Measurements from ENCODE around the gene XYLT1. TPM values are rescaled to one million over a fixed set of nuclear protein-coding genes. Genes with fewer than 3 reads are reported as not detected.

The XYLT1 gene
- polyA plus RNA-seq, 1 donor (not counting 4 experiments of a cell fraction or from before 2014, with no cell fraction given): 4.4 TPM

GRCh38 chr16:17144431-17144830, 326.3 kb downstream of the XYLT1 start:
- Histone ChIP-seq H3K36me3 (ENCODE audit: control insufficient read depth in 2 of 2, extremely low read depth in 1 of 2, insufficient read depth in 2 of 2, low read length in 2 of 2) (no peaks in the 10 kb centered on the region), H3K79me2 (ENCODE audit: control insufficient read depth, insufficient read depth, low read length) (no peaks in the 10 kb centered on the region), H3K9me1 (ENCODE audit: control insufficient read depth, extremely low read depth, insufficient read depth, low read length) (no peaks in the 10 kb centered on the region), H3K4me1 (ENCODE audit: control insufficient read depth, extremely low read depth, insufficient read depth, low read length) (no peaks in the 10 kb centered on the region), H3K4me2 (ENCODE audit: control insufficient read depth, extremely low read depth, insufficient read depth, low read depth, low read length) (no peak overlapping the region), H3K4me3 (ENCODE audit: control insufficient read depth in 2 of 3, extremely low read depth in 1 of 3, insufficient read depth in 2 of 3, low read depth in 1 of 3, low read length in 3 of 3) (no peak overlapping the region), H4K20me1 (ENCODE audit: control insufficient read depth, extremely low read depth, insufficient read depth, low read length) (no peaks in the 10 kb centered on the region), H3K27me3 (ENCODE audit: control insufficient read depth, extremely low read depth, insufficient read depth, low read length) (no peaks in the 10 kb centered on the region), H3K9me3 (ENCODE audit: control insufficient read depth, low read depth, low read length) (no peaks in the 10 kb centered on the region), H3K27ac (ENCODE audit: control insufficient read depth, insufficient read depth, low read length) (no peak overlapping the region), H3K9ac (ENCODE audit: control insufficient read depth, extremely low read depth, insufficient read depth, low read length) (no peak overlapping the region), H2AFZ (ENCODE audit: control insufficient read depth, low read length) (no peak overlapping the region)
- dilution Hi-C loops (cut with MboI; ENCODE audit: extremely low pct_ligation_motif_present, low sequenced_read_pairs): no loop called here
- FAIRE-seq (no peak), DNase-seq (ENCODE audit: low read depth, low spot score) (no peak)
- TF ChIP-seq EZH2 (IDR thresholded peaks at IDR 0.05; ENCODE audit: low read length) (no peak), CTCF (optimal IDR thresholded peaks at IDR 0.05 in 1 of 3, IDR thresholded peaks at IDR 0.05 in 1 of 3, conservative IDR thresholded peaks at IDR 0.05 in 1 of 3; ENCODE audit: extremely low read depth in 1 of 3, insufficient read depth in 2 of 3, low read length in 3 of 3) (no peak)

GRCh38 chr16:17143546-17144419, 327.0 kb downstream of the XYLT1 start:
- no peaks in the 10 kb centered on the region for H4K20me1 ChIP-seq (ENCODE audit: control insufficient read depth, extremely low read depth, insufficient read depth, low read length)
- H3K4me1 ChIP-seq (ENCODE audit: control insufficient read depth, extremely low read depth, insufficient read depth, low read length): no peaks in the 10 kb centered on the region
- DNase-seq (ENCODE audit: low read depth, low spot score): no peak
- no peak overlapping the region for H3K4me3 ChIP-seq (ENCODE audit: control insufficient read depth in 2 of 3, extremely low read depth in 1 of 3, insufficient read depth in 2 of 3, low read depth in 1 of 3, low read length in 3 of 3)
- TF ChIP-seq CTCF (optimal IDR thresholded peaks at IDR 0.05 in 1 of 3, IDR thresholded peaks at IDR 0.05 in 1 of 3, conservative IDR thresholded peaks at IDR 0.05 in 1 of 3; ENCODE audit: extremely low read depth in 1 of 3, insufficient read depth in 2 of 3, low read length in 3 of 3): no peak
- no peak for TF ChIP-seq EZH2 (IDR thresholded peaks at IDR 0.05; ENCODE audit: low read length)
- H3K27me3 ChIP-seq (ENCODE audit: control insufficient read depth, extremely low read depth, insufficient read depth, low read length): no peaks in the 10 kb centered on the region
- no peaks in the 10 kb centered on the region for H3K36me3 ChIP-seq (ENCODE audit: control insufficient read depth in 2 of 2, extremely low read depth in 1 of 2, insufficient read depth in 2 of 2, low read length in 2 of 2)
- H3K9ac ChIP-seq (ENCODE audit: control insufficient read depth, extremely low read depth, insufficient read depth, low read length): no peak overlapping the region
- H2AFZ ChIP-seq (ENCODE audit: control insufficient read depth, low read length): no peak overlapping the region
- H3K4me2 ChIP-seq (ENCODE audit: control insufficient read depth, extremely low read depth, insufficient read depth, low read depth, low read length): no peak overlapping the region
- FAIRE-seq: no peak
- H3K9me3 ChIP-seq (ENCODE audit: control insufficient read depth, low read depth, low read length): no peaks in the 10 kb centered on the region
- dilution Hi-C loops (cut with MboI; ENCODE audit: extremely low pct_ligation_motif_present, low sequenced_read_pairs): no loop called here
- H3K79me2 ChIP-seq (ENCODE audit: control insufficient read depth, insufficient read depth, low read length): no peaks in the 10 kb centered on the region
- H3K27ac ChIP-seq (ENCODE audit: control insufficient read depth, insufficient read depth, low read length): no peak overlapping the region
- H3K9me1 ChIP-seq (ENCODE audit: control insufficient read depth, extremely low read depth, insufficient read depth, low read length): no peaks in the 10 kb centered on the region
